SU-DHL-6 (cell line): ENCODE results near the gene CNGA3.

Experiments used
- EZH2phosphoT487 ChIP-seq: fragments of 200-600 bp; sonication (generic), shearing (Covaris generic); conservative IDR thresholded peaks from 2 replicates; pipeline ENCODE4 v1.6.1; 2018; ENCODE audit warnings: mild to moderate bottlenecking, antibody characterized with exemption, low read length, moderate library complexity, mixed read lengths
- TF ChIP-seq, protein P1 (sequence below): fragments of 200-600 bp; sonication (generic); IDR thresholded peaks from one replicate; pipeline ENCODE4 v1.5.1; 2017; ENCODE audit warnings: antibody characterized with exemption, mild to moderate bottlenecking, low read length, moderate library complexity; ENCODE audit not compliant: insufficient read depth, poor library complexity, severe bottlenecking

DNA sequence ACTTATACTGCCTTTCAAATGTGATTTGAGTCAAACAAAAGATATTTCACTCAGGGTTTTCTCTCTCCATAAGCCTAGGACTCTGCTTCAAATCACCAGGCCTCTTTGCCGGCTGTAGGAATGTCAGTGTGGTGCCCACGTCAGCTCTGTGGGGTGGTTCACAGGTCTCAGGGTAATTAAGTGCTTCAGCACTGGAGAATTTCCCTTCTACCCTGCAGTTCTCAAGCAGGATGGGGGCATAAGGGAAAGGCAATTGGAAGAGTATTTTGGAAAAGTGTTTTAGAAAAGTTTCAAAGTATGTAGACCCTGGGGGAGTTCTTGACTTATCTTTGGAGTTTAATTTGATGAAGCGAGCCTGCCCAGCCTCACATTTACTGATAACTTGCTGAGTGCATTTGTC is 9.6 kb downstream of the CNGA3 start:
- TF ChIP-seq, protein P1, sequence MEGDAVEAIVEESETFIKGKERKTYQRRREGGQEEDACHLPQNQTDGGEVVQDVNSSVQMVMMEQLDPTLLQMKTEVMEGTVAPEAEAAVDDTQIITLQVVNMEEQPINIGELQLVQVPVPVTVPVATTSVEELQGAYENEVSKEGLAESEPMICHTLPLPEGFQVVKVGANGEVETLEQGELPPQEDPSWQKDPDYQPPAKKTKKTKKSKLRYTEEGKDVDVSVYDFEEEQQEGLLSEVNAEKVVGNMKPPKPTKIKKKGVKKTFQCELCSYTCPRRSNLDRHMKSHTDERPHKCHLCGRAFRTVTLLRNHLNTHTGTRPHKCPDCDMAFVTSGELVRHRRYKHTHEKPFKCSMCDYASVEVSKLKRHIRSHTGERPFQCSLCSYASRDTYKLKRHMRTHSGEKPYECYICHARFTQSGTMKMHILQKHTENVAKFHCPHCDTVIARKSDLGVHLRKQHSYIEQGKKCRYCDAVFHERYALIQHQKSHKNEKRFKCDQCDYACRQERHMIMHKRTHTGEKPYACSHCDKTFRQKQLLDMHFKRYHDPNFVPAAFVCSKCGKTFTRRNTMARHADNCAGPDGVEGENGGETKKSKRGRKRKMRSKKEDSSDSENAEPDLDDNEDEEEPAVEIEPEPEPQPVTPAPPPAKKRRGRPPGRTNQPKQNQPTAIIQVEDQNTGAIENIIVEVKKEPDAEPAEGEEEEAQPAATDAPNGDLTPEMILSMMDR, result no peak
- no peak for TF ChIP-seq EZH2phosphoT487
